HT1080 (cell line): ENCODE results near the gene LBHD1. TPM values are rescaled to one million over a fixed set of nuclear protein-coding genes. Genes with fewer than 3 reads are reported as not detected.
A peak's percentile ranks its signal among the peaks of the same experiment; 100 is the strongest.
"Not testable (repeated sequence)": the region's sequence is repeated elsewhere in the genome, so short reads cannot be mapped to it uniquely, and the experiment has no call there.

Experiments
- DNase-seq: peaks from one replicate; pipeline ENCODE4 v3.0.0-alpha.2; 2015; ENCODE audit warnings: low read depth
- total RNA-seq: library from RNA; depleted of rRNA; stranded (reverse); fragments of >200 nt; shearing (Covaris generic); gene quantifications from 2 replicates; pipeline ENCODE4 v1.2.3, GENCODE V29; 2014

The LBHD1 gene
- total RNA-seq, 1 experiment from 2014 or later = 4.8 TPM

- DNase-seq = peak; percentile 62
Observed at GRCh38 chr11:62694455-62695167, 22.5 kb upstream of the LBHD1 start.

- DNase-seq = not testable (repeated sequence)
Observed at GRCh38 chr11:62693624-62694023, 21.6 kb upstream of the LBHD1 start.

GRCh38 chr11:62689421-62690183 is 17.5 kb upstream of the LBHD1 start, which contains the start of gene LRRN4CL:
Gene LRRN4CL, minus strand, starts transcription at chr11:62689530. Its CDS starts 1,022 bp downstream, at chr11:62688508.
- DNase-seq = peak; percentile 69

GRCh38 chr11:62688491-62688890 is 16.4 kb upstream of the LBHD1 start:
- no peak for DNase-seq

GRCh38 chr11:62687508-62688396 is 15.7 kb upstream of the LBHD1 start:
- no peak for DNase-seq

GRCh38 chr11:62682518-62682917 is 10.5 kb upstream of the LBHD1 start:
- no peak for DNase-seq

GRCh38 chr11:62680825-62681240 is 8.8 kb upstream of the LBHD1 start:
- DNase-seq = peak; percentile 78

GRCh38 chr11:62678770-62679696 is 7.0 kb upstream of the LBHD1 start, which contains the start of gene UBXN1:
Gene UBXN1, minus strand, starts transcription at chr11:62679073. Its CDS starts 150 bp downstream, at chr11:62678923.
- DNase-seq = peak; percentile 86

- no peak for DNase-seq
Observed at GRCh38 chr11:62678433-62678769, 6.3 kb upstream of the LBHD1 start.

- DNase-seq = no peak
Observed at GRCh38 chr11:62677714-62678113, 5.6 kb upstream of the LBHD1 start.

- DNase-seq = no peak
Observed at GRCh38 chr11:62677156-62677555, 5.1 kb upstream of the LBHD1 start.

- DNase-seq = no peak
Observed at GRCh38 chr11:62676698-62677097, 4.6 kb upstream of the LBHD1 start.

- DNase-seq = not testable (repeated sequence)
Observed at GRCh38 chr11:62675415-62675814, 3.3 kb upstream of the LBHD1 start.

- no peak for DNase-seq
Observed at GRCh38 chr11:62673196-62673525, 1.1 kb upstream of the LBHD1 start.

- no peak for DNase-seq
Observed at GRCh38 chr11:62671236-62671607, 845 bp downstream of the LBHD1 start.

- DNase-seq = no peak
Observed at GRCh38 chr11:62669420-62670161, 2.5 kb downstream of the LBHD1 start.

- DNase-seq = no peak
Observed at GRCh38 chr11:62667460-62667859, 4.6 kb downstream of the LBHD1 start.

- DNase-seq = no peak
Observed at GRCh38 chr11:62666259-62666926, 5.7 kb downstream of the LBHD1 start.

- no peak for DNase-seq
Observed at GRCh38 chr11:62665599-62666258, 6.3 kb downstream of the LBHD1 start.
